A204.1 (cell line): ENCODE data around the gene EIF4EBP2.

Experiments
- FAIRE-seq: peaks from 2 replicates; lab custom pipeline; 2012; peaks lifted over from hg19 to GRCh38; lab: Jason Lieb, UNC

The EIF4EBP2 gene

DNA sequence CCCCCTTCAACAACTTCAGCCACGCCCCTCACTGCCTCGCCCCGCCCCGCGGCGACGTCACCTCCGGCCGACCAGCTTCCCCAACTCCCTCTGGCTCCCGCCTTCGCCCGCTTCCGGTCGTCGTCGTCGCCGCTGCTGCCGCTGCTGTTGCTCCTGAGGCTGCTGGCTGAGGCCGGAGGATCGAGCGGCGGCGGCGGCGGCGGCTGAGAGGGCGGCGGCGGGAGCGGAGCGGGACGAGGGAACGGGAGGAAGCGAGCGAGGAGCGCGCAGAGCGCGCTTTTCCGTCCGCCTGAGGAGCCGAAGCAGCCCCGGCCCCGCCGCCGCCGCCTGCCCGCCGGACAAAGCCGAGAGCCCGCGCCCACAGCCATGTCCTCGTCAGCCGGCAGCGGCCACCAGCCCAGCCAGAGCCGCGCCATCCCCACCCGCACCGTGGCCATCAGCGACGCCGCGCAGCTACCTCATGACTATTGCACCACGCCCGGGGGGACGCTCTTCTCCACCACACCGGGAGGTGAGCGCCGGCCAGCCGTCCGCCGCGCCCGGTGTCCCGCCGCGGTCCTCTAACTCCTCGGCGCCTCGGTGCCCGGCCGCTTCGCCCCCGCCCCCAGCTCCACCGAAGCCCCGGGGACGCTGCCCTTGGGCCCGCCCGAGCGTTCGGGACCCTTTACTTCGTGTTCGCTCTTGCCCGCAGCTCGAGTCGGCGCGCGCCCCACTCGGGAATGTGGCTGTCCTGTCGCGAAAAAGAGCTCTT, at the start of gene EIF4EBP2:
EIF4EBP2 (plus strand) TSS at position 110 of the 751 bp plus-strand sequence; CDS start at position 367, 257 bp downstream.
- no peak for FAIRE-seq

GRCh38 chr10:70354556-70354955, 49.4 kb upstream of the EIF4EBP2 start:
- FAIRE-seq = no peak

DNA sequence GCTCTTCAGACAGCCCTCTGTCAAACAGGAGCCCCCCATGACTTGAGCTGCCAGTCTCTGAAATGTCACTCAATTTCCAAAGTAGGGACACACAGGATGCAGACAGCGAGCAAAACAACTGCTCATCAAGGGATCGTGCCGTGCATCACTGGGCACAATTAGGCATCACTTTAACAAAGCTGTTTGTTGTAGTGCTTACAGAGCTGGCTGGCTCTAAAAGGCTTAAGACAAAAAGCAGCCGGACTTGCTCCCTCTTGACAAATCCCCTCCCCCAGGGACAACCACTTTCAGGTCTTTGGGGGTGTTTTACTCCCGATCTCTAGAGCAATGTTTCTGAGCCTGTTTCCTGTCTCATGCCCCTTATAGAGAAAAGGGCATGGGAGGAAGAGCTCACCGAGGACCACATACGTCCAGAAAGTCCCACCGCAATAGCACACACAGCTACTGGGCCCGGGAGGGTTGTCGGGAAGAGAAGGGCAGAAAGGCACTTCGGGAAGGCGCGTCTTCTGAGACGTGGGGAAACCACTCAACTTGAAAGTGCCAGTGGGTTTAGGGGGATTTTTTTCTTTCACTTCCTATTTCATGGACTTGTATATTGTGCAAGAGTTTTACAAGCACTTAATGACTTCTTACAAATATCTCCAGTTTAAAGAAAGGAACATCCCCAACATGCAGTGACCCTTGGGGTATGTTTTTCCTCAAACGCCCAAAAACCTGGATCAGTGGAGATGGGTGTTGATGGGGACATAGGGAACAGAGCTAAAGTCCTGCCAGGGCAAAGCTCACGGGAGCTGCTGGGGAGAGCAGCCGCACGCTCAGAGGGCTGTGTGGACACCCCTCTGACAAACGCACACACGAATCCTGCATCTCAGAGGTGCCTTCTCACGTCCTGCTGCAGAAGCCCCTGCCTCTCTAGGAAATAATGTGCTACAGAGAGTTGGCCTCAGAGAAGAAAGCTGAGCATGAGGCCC, 48.6 kb upstream of the EIF4EBP2 start:
- no peak for FAIRE-seq

- FAIRE-seq = no peak
Measured at GRCh38 chr10:70357565-70357964, 46.4 kb upstream of the EIF4EBP2 start.

DNA sequence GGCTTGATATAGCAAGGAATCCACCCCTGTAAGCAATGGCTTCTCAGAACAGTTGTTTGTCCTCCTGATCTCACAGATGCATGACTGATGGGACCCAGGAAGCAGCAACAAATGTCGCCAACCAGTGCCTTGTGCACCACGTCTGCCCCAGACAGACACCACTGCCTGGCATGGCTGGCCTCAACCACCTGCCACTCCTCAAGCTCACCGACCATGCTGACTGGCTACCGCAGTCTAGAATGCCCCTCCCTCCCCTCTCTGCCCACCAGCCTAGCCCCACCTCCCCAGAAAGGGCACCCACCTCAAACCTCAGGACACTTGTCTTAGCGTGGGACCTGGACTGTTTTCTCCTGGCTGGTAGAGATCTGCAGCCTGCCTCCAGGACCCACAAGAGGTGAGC, 45.5 kb upstream of the EIF4EBP2 start:
- no peak for FAIRE-seq

DNA sequence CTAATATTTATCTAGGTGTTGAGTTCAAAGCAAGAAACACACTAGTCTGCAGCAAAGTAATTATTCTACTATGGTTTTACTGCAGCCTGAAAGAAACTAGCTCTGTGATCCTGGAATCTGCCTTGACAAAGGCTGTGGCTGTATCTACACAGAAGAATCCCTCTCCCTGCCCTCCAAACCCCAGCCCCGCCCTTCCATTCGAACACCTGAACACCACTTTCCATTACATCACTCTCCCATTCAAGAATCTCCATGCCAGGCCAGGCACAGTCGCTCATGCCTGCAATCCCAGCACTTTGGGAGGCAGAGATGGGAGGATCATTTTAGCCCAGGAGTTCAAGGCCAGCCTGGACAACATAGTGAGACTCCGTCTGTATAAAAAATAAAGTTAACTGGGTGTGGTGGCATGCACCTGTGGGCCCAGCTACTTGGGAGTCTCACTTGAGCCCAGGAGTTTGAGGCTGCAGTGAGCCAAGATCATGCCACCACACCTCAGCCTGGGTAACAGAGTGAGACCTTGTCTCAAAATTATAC, 44.9 kb upstream of the EIF4EBP2 start:
- FAIRE-seq = no peak

- FAIRE-seq = no peak
Measured at GRCh38 chr10:70360215-70360614, 43.7 kb upstream of the EIF4EBP2 start.

GRCh38 chr10:70362328-70362727, 41.6 kb upstream of the EIF4EBP2 start:
- FAIRE-seq = no peak

DNA sequence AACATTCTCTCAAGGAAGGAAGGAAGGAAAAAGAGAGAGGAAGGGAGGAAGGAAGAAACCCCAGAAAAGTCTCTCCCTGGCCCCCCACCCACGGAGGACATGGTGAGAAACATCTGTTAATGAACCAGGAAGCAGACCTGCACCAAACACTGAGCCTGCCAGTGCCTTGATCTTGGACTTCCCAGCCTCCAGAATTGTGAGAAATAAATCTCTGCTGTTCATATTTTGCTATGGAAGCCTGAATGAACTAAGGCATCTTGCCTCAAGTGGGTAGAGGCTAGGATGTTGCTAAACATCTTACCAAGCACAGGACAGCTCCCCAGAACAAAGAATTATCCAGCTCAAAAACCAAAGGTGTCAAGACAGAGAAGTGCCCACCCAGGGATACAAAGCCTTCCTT, 40.7 kb upstream of the EIF4EBP2 start:
- no peak for FAIRE-seq

DNA sequence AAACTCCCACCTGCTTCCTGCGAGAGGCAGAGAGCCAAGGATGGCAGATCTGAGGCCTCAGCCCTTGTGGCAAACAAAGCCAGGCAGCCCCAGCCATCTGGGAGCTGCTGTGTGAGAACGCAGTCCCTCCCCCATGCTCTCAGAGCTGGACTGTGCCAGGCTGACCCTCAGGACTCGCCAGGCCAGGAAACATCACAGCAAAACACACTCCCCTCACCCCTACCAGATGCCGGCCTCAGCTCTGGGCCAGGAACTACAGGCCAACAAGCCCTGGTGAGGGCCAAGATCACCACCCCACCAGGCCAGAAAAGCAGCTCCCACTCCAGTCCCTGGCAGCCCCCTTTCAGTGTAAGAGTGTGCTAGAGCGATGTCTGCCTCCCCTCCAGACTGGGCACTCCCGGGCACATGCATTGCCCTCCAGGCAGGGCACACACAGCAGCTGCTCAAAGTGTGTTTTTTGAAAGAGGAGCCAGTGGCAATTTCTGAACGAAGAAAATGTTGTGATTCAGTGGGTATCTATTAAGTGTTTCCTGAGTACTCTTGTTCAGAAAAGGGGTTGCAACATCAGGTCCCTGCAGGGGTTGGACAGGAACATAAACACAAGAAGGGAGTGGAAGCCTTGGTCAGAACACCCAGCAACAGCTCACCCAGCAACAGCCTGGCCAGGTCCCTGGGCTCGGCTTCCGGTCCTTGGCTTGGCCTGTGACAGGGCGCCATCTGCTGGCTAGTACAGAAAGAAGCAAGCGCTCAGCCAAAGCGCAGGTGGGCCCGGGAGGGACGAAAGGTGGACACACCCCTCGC, 39.8 kb upstream of the EIF4EBP2 start:
- no peak for FAIRE-seq

DNA sequence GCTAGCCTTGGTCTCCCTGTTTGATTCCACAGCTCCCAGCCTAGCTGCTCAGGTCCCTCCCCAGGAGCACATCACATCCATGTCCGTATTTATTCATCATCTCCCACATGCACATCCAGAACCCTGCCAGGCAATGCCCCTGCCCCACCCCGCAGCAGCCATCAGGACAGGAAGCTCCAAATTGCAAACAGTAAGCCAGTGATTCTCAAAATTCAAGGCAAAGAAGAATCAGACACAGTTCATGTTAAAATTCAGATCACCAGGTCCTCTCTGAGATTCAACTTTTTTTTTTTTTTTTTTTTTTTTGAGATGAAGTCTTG, 39.2 kb upstream of the EIF4EBP2 start:
- no peak for FAIRE-seq

GRCh38 chr10:70367195-70367796, 36.6 kb upstream of the EIF4EBP2 start:
- no peak for FAIRE-seq

DNA sequence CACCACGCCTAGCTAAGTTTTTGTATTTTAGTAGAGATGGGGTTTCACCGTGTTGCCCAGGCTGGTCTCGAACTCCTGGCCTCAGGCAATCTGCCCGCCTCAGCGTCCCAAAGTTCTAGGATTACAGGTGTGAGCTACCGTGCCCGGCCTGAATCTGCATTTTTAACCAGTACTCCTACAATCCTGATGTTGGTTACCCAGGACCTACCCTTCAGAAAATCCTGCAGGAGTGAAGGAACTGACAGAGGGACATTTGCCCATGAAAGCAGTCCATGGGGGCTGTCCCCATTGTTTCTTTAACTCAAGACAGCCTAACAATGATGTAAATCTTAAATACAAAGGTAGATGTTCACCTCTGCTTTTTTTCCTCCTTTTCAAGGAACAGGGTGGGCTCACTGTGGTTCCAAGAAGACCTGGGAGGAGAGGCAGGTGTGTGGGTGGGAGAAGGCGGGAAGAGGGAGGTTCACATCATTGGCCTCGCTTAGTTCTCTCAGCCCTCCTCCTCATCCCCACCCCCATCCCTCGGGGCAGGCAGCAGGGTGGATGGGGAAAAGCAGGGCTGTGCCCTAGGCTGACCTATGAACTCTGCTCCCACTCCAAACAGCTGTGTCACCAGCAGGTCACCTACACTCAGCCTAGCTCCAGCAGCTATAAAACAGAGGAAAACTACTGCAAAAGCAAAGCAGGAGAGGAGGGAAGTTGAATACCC, 35.0 kb upstream of the EIF4EBP2 start:
- FAIRE-seq = no peak

DNA sequence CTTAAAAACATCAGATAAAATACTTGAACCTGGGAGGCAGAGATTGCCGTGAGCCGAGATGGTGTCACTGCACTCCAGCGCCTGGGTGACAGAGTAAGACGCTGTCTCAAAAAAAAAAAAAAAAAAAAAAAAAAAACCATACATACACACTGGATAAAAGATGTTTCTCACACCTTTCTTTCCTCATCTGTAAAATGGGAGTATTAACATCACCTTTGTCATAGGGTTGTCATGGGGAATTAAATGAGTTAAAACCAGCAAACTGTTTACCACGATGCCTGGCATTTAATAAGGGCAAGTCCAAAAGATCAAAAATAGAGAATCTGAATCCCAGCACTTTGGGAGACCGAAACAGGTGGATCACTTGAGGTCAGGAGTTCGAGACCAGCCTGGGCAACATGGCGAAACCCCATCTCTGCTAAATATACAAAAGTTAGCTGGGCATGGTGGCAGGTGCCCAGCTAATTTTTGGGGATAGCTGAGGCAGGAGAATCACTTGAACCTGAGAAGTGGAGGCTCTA, 34.4 kb upstream of the EIF4EBP2 start:
- no peak for FAIRE-seq

GRCh38 chr10:70370766-70371165, 33.2 kb upstream of the EIF4EBP2 start:
- no peak for FAIRE-seq

GRCh38 chr10:70371846-70372245, 32.1 kb upstream of the EIF4EBP2 start:
- FAIRE-seq = no peak

DNA sequence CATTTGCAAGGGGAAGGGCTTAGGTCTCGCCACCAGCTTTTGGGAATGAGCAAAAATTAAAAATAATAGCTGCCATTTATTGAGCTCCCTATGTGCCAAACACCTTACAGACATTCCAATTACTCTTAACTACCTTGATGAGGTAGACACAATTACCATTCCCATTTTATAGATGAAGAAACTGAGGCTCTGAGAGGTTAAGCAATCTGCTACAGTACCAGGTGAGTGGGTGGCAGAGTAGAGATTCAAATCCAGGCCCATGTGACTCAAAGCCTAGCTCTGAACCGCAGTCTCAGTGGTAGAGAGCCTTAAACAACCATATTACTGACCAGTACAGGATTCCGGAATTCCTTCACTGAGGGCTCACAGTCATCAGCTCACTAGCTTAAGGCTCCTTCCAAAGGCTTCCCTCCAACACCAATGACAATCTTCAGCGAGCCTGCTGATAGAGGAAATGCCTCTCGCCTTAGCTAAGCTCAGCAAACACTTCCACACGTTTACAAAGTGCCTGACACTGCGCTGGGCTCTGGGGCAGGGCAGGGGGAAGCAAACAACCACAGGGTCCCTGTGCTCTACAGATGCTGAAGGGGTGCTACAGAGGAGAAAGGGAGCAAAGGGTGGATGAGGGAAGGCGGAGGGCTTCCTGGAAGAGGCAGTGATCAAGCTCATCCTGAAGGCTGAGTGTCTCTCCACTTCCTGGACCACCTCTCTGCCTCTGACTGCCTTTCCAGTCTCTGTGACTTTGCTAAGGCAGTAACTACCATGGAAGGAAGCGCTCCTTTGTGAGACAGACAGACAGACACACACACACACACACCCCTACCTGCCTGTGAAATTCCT, 28.9 kb upstream of the EIF4EBP2 start:
- no peak for FAIRE-seq

- FAIRE-seq = no peak
Measured at GRCh38 chr10:70376436-70377378, 27.2 kb upstream of the EIF4EBP2 start.

DNA sequence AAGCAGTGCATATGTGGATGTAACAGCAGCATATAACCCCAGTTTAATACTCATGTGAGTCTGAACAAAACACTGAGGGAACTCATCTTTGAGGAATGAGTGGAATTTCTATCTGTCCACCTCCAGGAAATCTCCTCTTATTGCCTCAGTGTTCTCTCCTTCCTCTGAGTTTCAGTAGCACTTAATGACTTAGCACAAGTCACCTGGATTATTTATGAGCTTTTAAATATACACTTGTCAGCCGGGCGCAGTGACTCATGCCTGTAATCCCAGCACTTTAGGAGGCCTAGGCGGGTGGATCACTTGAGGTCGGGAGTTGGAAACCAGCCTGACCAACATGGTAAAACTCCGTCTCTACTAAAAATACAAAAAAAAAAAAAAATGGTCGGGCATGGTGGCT, 25.8 kb upstream of the EIF4EBP2 start:
- no peak for FAIRE-seq
